Natural killer cell (primary cell): ENCODE results near the gene EEA1. TPM values are rescaled to one million over a fixed set of nuclear protein-coding genes. Genes with fewer than 3 reads are reported as not detected.

Experiments used
- ATAC-seq, 3 donors: fragments of 150-1000 bp in 2 of 3; fragments of 200-7000 bp in 1 of 3; cut with Tn5 transposase; 1 replicate in 1 of 3; 2 replicates in 2 of 3; pipeline ENCODE4 v1.10.0; 2021; ENCODE audit warnings: mild to moderate bottlenecking in 2 of 3, moderate library complexity in 2 of 3
- DNase-seq, 2 donors: peaks; one replicate each; pipeline versions ENCODE4 v3.0.0 to v3.0.0-alpha.2; 2013 to 2021; ENCODE audit warnings: mixed read lengths in 1 of 2
- H3K27ac ChIP-seq: one replicate; pipeline ENCODE4 v1.5.1; 2013; ENCODE audit warnings: mild to moderate bottlenecking, low read length
- H3K27me3 ChIP-seq: one replicate; pipeline ENCODE4 v1.6.1; 2013; ENCODE audit warnings: low read length; ENCODE audit not compliant: control insufficient read depth, insufficient read depth
- H3K36me3 ChIP-seq: one replicate; pipeline ENCODE4 v1.6.1; 2013; ENCODE audit warnings: low read length; ENCODE audit not compliant: control insufficient read depth, insufficient read depth
- H3K4me1 ChIP-seq: one replicate; pipeline ENCODE4 v1.6.1; 2013; ENCODE audit warnings: low read length; ENCODE audit not compliant: control insufficient read depth, insufficient read depth
- H3K4me3 ChIP-seq: one replicate; pipeline ENCODE4 v1.5.1; 2013; ENCODE audit warnings: low read length
- H3K9me3 ChIP-seq: one replicate; pipeline ENCODE4 v1.6.1; 2013; ENCODE audit warnings: low read length; ENCODE audit not compliant: control insufficient read depth, insufficient read depth
- H3K27ac Mint-ChIP-seq, 2 donors: one replicate each; pipeline ENCODE4 v1.8.0; 2022; ENCODE audit warnings: mild to moderate bottlenecking in 2 of 2, mixed read lengths in 2 of 2, moderate library complexity in 1 of 2
- H3K27me3 Mint-ChIP-seq, 2 donors: one replicate each; pipeline ENCODE4 v1.8.0; 2022; ENCODE audit warnings: low read depth in 2 of 2, mixed read lengths in 2 of 2
- H3K36me3 Mint-ChIP-seq: one replicate; pipeline ENCODE4 v1.8.0; 2022; ENCODE audit warnings: mixed read lengths
- H3K4me1 Mint-ChIP-seq, 2 donors: one replicate each; pipeline ENCODE4 v1.8.0; 2022; ENCODE audit warnings: mixed read lengths in 2 of 2
- H3K4me3 Mint-ChIP-seq: one replicate; pipeline ENCODE4 v1.8.0; 2022; ENCODE audit warnings: mild to moderate bottlenecking, moderate library complexity, mixed read lengths
- H3K9me3 Mint-ChIP-seq, 2 donors: one replicate each; pipeline ENCODE4 v1.8.0; 2022; ENCODE audit warnings: mixed read lengths in 2 of 2
- WGBS: methylation state at CpG from one replicate; pipeline ENCODE4 v1.1.7; 2013; ENCODE audit warnings: missing lambda C conversion rate; ENCODE audit not compliant: insufficient coverage; 5-methylcytosine and 5-hydroxymethylcytosine counted together
- intact Hi-C: fragments of 100-400 bp; cut with micrococcal nuclease; formaldehyde crosslinking; loops from one replicate; pipeline ENCODE4 v1.14.2; 2022
- total RNA-seq, 4 donors: library from RNA; stranded (reverse); fragments of 120-200 nt in 1 of 4; gene quantifications; one replicate each; pipeline versions ENCODE4 v1.2.3 to v1.2.4, GENCODE V29; 2013 to 2022
- TF ChIP-seq, protein P1 (sequence below): fragments of 200-600 bp; IDR thresholded peaks from one replicate; pipeline ENCODE4 v1.8.0; 2022; ENCODE audit warnings: antibody characterized with exemption

The EEA1 gene
- total RNA-seq: 10 to 100 TPM; 15.0 to 20.0 (median 15.0) TPM
- 22.1 TPM for total RNA-seq (2013)

DNA sequence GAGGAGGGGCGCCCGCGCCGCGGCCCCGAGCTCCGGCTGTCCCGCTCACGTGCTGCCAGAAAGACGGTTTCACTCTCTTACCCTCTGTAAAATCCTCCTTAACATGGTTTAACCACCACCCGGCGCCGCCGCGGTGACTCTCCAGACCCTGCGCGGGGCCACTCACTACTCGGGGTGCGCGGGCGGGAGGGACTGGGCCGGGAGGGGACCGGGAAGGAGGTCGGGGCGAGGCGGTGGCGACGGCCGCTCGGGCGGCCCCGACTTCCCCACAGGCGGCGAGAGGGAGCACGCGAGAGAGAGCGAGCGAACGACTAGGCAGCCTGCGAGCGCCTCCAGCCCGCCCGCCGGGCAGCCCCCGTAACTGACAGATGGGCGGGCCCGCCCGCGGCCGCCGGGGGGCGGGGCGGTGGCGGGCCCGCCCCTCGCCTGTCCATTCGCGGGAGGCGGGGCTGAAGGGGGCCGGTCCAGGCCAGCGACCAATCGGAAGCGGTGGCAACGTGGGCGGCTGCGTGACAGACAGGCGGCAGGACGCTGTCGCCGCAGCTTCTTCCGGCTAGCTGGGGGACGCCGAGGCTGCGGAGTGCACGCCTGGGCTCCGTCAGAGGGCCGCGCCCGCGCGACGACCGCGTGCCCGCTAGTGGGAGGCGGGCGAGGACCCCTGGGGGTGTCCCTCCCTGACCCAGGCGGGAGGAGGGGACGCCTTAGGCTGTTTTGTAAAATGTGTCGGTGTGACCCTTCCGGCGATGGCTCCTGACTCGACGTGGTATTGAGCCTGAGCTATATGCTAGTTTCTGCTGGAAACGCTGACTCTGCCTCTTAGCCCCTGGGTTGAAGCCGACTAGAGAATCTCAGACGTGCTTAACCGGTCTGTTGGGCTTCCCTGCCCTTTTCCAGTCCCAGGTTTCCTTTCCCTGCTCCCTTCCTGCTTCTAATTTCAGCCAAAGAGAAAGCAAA is at the start of gene EEA1:
TSS of gene EEA1 (minus strand) at position 334 of the 954 bp plus-strand sequence. CDS start at position 105, 229 bp downstream.
- Histone ChIP-seq H3K27me3 (no peaks in the 10 kb centered on the region), H3K4me1 (peaks cover 16% of the 10 kb centered on the region), H3K36me3 (no peaks in the 10 kb centered on the region), H3K27ac (peak within 1 kb of the TSS; percentile 98), H3K9me3 (no peaks in the 10 kb centered on the region), H3K4me3 (peak within 1 kb of the TSS; percentile 86)
- H3K4me1 Mint-ChIP-seq: peaks cover 31 to 33% of the 10 kb centered on the region in 2 donors
- TF ChIP-seq, protein P1, sequence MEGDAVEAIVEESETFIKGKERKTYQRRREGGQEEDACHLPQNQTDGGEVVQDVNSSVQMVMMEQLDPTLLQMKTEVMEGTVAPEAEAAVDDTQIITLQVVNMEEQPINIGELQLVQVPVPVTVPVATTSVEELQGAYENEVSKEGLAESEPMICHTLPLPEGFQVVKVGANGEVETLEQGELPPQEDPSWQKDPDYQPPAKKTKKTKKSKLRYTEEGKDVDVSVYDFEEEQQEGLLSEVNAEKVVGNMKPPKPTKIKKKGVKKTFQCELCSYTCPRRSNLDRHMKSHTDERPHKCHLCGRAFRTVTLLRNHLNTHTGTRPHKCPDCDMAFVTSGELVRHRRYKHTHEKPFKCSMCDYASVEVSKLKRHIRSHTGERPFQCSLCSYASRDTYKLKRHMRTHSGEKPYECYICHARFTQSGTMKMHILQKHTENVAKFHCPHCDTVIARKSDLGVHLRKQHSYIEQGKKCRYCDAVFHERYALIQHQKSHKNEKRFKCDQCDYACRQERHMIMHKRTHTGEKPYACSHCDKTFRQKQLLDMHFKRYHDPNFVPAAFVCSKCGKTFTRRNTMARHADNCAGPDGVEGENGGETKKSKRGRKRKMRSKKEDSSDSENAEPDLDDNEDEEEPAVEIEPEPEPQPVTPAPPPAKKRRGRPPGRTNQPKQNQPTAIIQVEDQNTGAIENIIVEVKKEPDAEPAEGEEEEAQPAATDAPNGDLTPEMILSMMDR: no peak
- intact Hi-C loops: loop anchor here (1.0 to 5.0 kb wide), 7 partner anchors 337 to 1052 kb away; partner anchors contain the start of genes BTG1, CRADD, NUDT4 and SOCS2
- peak within 1 kb of the TSS; percentile 92 for H3K4me3 Mint-ChIP-seq
- no peaks in the 10 kb centered on the region for H3K9me3 Mint-ChIP-seq
- ATAC-seq: peak; percentile 81 to 95 (median 85)
- no peaks in the 10 kb centered on the region for H3K36me3 Mint-ChIP-seq
- H3K27ac Mint-ChIP-seq: peak within 1 kb of the TSS; percentile 90
- H3K27me3 Mint-ChIP-seq: no peaks in the 10 kb centered on the region
- WGBS: under 1% methylated on average over 98 of the region's 98 CpGs
- peak; percentile 94 to 97 for DNase-seq

DNA sequence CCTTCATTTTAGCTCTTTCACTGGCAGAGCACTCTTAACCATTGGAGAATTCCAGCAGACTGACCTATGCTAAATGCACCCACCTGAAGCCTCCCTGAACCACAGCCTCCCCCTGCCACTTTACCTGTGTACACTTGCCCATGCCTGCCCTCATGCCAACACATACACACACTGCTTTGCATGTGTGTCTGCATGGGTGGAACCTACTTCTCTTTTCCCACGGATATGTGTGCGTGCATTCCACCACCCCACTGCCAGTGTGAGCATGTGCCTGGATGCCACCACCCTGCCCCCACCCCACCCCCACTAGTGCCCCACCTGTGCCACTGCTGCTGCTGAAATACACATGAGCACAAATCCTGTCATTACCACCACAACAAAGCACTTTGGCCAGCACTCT is 49.5 kb upstream of the EEA1 start:
- no peak overlapping the region for H3K4me3 ChIP-seq
- 94% methylated on average over 2 of the region's 2 CpGs for WGBS

DNA sequence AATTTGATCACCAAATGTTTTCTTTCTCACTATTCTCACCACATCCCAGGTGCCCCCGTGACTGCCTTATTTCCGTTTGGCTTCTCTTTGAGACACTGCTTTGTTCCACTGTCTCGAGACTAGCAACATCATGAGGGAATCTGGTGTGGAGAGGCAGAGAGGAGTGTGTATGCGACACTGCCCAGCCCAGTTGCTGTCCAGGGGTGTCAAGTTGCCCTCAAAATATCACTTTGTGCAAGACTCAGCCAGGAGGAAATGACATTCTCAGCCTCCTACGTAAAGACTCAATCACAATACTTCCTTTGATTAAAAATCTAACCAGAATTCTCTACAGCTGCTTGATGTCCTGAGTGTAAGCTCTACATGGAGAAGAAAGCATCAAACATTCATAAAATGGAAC is 48.2 kb upstream of the EEA1 start:
- H3K4me1 Mint-ChIP-seq: no peaks in the 10 kb centered on the region
- ATAC-seq (no peak), DNase-seq (peak in 1 of 2 donors; percentile 23)
- intact Hi-C loops: no loop called here
- Histone ChIP-seq H3K4me3 (no peak overlapping the region), H3K9me3 (peaks cover 9% of the 10 kb centered on the region), H3K27ac (no peak overlapping the region), H3K4me1 (no peaks in the 10 kb centered on the region), H3K36me3 (no peaks in the 10 kb centered on the region), H3K27me3 (no peaks in the 10 kb centered on the region)
- 77% methylated on average over 5 of the region's 5 CpGs for WGBS
- no peak overlapping the region for H3K4me3 Mint-ChIP-seq
- H3K9me3 Mint-ChIP-seq: peaks cover 0 to 2% of the 10 kb centered on the region in 2 donors
- TF ChIP-seq, protein P1: no peak
- no peaks in the 10 kb centered on the region for H3K36me3 Mint-ChIP-seq
- H3K27ac Mint-ChIP-seq: no peak overlapping the region
- peaks cover 0 to 2% of the 10 kb centered on the region in 2 donors for H3K27me3 Mint-ChIP-seq

More for the DNA sequence above, 49.5 kb upstream of the EEA1 start:
- ATAC-seq: no peak
- H3K4me1 Mint-ChIP-seq: no peaks in the 10 kb centered on the region
- no peaks in the 10 kb centered on the region for H3K36me3 Mint-ChIP-seq
- H3K4me3 Mint-ChIP-seq: no peak overlapping the region
- TF ChIP-seq, protein P1: no peak
- Histone ChIP-seq H3K9me3 (peaks cover 9% of the 10 kb centered on the region), H3K36me3 (no peaks in the 10 kb centered on the region), H3K27ac (no peak overlapping the region), H3K4me1 (no peaks in the 10 kb centered on the region), H3K27me3 (no peaks in the 10 kb centered on the region)
- H3K27me3 Mint-ChIP-seq: peaks cover 0 to 2% of the 10 kb centered on the region in 2 donors
- DNase-seq: no peak
- intact Hi-C loops: no loop called here
- peaks cover 0 to 2% of the 10 kb centered on the region in 2 donors for H3K9me3 Mint-ChIP-seq
- H3K27ac Mint-ChIP-seq: no peak overlapping the region
